Adipose tissue (tissue), 3 donors: ENCODE data around the gene APLP2. TPM values are rescaled to one million over a fixed set of nuclear protein-coding genes. Genes with fewer than 3 reads are reported as not detected.
"Not testable (repeated sequence)": the region's sequence is repeated elsewhere in the genome, so short reads cannot be mapped to it uniquely, and the experiment has no call there.

Experiments used
- H3K27ac ChIP-seq: one replicate; pipeline ENCODE4 v1.5.1; 2013; ENCODE audit warnings: low read depth, low read length
- WGBS, 3 donors: extraction: QIAGEN DNeasy Blood & Tissue Kit; methylation state at CpG; one replicate each; pipeline ENCODE4 v1.1.7; 2013; 5-methylcytosine and 5-hydroxymethylcytosine counted together
- polyA plus RNA-seq, 3 donors: library from polyadenylated mRNA; stranded (reverse); fragments of 200-250 nt; gene quantifications; one replicate each; pipeline ENCODE4 v1.2.3, GENCODE V29; 2013
- donor health status: healthy with polysubstance abuse.
- donor health status: Bipolar disorder and iron deficiency.
- donor health status: healthy.

APLP2 gene
- polyA plus RNA-seq, 3 donors = 80.0 to 251 (median 120) TPM

- H3K27ac ChIP-seq = no peak overlapping the region
Measured at GRCh38 chr11:130103296-130103814, 33.7 kb downstream of the APLP2 start.

GRCh38 chr11:130106381-130106780, 36.7 kb downstream of the APLP2 start:
- 79 to 98% (median 85%) methylated on average over 5 of the region's 5 CpGs for WGBS, 3 donors
- H3K27ac ChIP-seq = no peak overlapping the region

More at GRCh38 chr11:130103296-130103814, 33.7 kb downstream of the APLP2 start:
- WGBS, 3 donors = 42 to 59% (median 43%) methylated on average over 5 of the region's 5 CpGs

- not testable (repeated sequence) for H3K27ac ChIP-seq
- WGBS, 3 donors = 92 to 94% (median 92%) methylated on average over 3 to 4 of the region's 4 CpGs
Measured at GRCh38 chr11:130108671-130109070, 39.0 kb downstream of the APLP2 start.

- WGBS, 3 donors = 74 to 96% (median 83%) methylated on average over 2 of the region's 2 CpGs
- no peak overlapping the region for H3K27ac ChIP-seq
Measured at GRCh38 chr11:130109386-130109785, 39.7 kb downstream of the APLP2 start.

GRCh38 chr11:130110339-130111108, 40.8 kb downstream of the APLP2 start:
- no peak overlapping the region for H3K27ac ChIP-seq
- WGBS, 3 donors = 89 to 91% (median 90%) methylated on average over 7 of the region's 7 CpGs

- WGBS, 3 donors = 91 to 94% (median 92%) methylated on average over 10 of the region's 10 CpGs
- H3K27ac ChIP-seq = no peak overlapping the region
Measured at GRCh38 chr11:130112071-130112830, 42.6 kb downstream of the APLP2 start.

GRCh38 chr11:130114281-130114680, 44.6 kb downstream of the APLP2 start:
- H3K27ac ChIP-seq = no peak overlapping the region
- WGBS, 3 donors = 74 to 93% (median 93%) methylated on average over 5 of the region's 5 CpGs

- 62 to 95% (median 91%) methylated on average over 4 of the region's 4 CpGs for whole genome bisulfite sequencing, 3 donors
Measured at GRCh38 chr11:130114726-130115125, 45.0 kb downstream of the APLP2 start.

GRCh38 chr11:130115218-130115617, 45.5 kb downstream of the APLP2 start:
- WGBS, 3 donors = 49 to 77% (median 62%) methylated on average over 2 of the region's 2 CpGs

More at GRCh38 chr11:130114726-130115125, 45.0 kb downstream of the APLP2 start:
- H3K27ac ChIP-seq = no peak overlapping the region

GRCh38 chr11:130118165-130118564, 48.5 kb downstream of the APLP2 start:
- WGBS, 3 donors = 67 to 74% (median 74%) methylated on average over 2 of the region's 2 CpGs
- no peak overlapping the region for H3K27ac ChIP-seq

More at GRCh38 chr11:130115218-130115617, 45.5 kb downstream of the APLP2 start:
- H3K27ac ChIP-seq = no peak overlapping the region

- 70 to 89% (median 71%) methylated on average over 9 of the region's 9 CpGs for WGBS, 3 donors
- no peak overlapping the region for H3K27ac ChIP-seq
Measured at GRCh38 chr11:130118636-130119387, 49.1 kb downstream of the APLP2 start.

GRCh38 chr11:130120045-130120444, 50.4 kb downstream of the APLP2 start:
- WGBS, 3 donors = 64 to 89% (median 89%) methylated on average over 5 of the region's 5 CpGs
- no peak overlapping the region for H3K27ac ChIP-seq

GRCh38 chr11:130121445-130121978, 51.8 kb downstream of the APLP2 start:
- no peak overlapping the region for H3K27ac ChIP-seq
- 58 to 89% (median 72%) methylated on average over 5 of the region's 5 CpGs for WGBS, 3 donors

GRCh38 chr11:130122141-130122575, 52.5 kb downstream of the APLP2 start:
- no peak overlapping the region for H3K27ac ChIP-seq
- WGBS, 3 donors = 42 to 76% (median 52%) methylated on average over 7 of the region's 7 CpGs

- WGBS, 3 donors = 91 to 94% (median 94%) methylated on average over 32 of the region's 32 CpGs
Measured at GRCh38 chr11:130123414-130124040, 53.8 kb downstream of the APLP2 start.

GRCh38 chr11:130124096-130124495, 54.4 kb downstream of the APLP2 start:
- peak overlapping the region; percentile 62 for H3K27ac ChIP-seq
- 14 to 65% (median 16%) methylated on average over 4 of the region's 4 CpGs for WGBS, 3 donors

More at GRCh38 chr11:130123414-130124040, 53.8 kb downstream of the APLP2 start:
- peak overlapping the region; percentile 62 for H3K27ac ChIP-seq

- no peak overlapping the region for H3K27ac ChIP-seq
- 84 to 91% (median 90%) methylated on average over 4 of the region's 4 CpGs for WGBS, 3 donors
Measured at GRCh38 chr11:130125638-130126037, 55.9 kb downstream of the APLP2 start.

GRCh38 chr11:130126516-130126915, 56.8 kb downstream of the APLP2 start:
- 90 to 97% (median 90%) methylated on average over 5 of the region's 5 CpGs for WGBS, 3 donors
- H3K27ac ChIP-seq = no peak overlapping the region
